AG08395 (cell line): ENCODE data around the gene KLC3.
A peak's percentile ranks its signal among the peaks of the same experiment; 100 is the strongest.

ENCODE experiments used
- DNase-seq: peaks from one replicate; pipeline ENCODE4 v3.0.0; 2012; ENCODE audit warnings: mixed read lengths, low spot score

Gene KLC3

GRCh38 chr19:45376045-45376724, 35.6 kb downstream of the KLC3 start:
- peak; percentile 90 for DNase-seq

DNA sequence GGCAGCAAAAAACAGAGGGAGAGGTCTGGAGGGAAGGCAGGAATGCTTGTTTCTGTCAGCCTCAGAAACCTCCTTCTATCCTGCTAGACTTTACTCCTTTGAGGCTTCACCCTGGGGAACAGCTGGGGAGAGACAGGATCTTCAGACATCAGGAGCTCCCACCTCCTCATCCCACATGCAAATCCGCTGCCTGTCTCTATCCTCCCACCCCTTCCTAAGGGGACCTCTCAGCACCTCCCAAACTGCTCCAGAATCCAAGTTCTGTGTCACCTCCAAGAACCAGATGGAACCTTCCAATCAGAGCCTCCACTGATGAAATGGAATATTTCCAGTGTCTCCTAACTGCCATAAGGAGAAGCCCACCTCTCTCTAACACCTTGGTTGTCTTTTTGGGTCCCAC, 39.6 kb downstream of the KLC3 start:
- DNase-seq = no peak

DNA sequence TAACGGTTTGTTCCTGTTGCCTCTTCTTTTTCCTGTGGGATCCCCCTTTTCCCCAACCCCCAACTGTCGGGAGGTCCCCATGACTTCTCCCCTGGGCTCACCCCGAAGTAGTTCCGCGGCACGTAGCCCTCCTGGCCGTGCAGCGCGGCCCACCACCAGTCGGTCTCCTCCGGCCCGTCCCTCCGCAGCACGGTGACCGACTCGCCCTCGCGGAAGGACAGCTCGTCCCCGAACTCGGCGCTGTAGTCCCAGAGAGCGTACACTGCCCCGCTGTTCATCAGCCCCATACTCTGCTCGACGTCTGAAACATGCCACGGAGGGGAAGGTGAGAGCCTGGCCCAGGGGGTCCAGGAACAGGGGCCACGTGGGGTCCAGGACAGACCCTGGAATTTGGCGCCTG, 41.9 kb downstream of the KLC3 start:
- no peak for DNase-seq

GRCh38 chr19:45385392-45386221, 45.1 kb downstream of the KLC3 start:
- DNase-seq = no peak

DNA sequence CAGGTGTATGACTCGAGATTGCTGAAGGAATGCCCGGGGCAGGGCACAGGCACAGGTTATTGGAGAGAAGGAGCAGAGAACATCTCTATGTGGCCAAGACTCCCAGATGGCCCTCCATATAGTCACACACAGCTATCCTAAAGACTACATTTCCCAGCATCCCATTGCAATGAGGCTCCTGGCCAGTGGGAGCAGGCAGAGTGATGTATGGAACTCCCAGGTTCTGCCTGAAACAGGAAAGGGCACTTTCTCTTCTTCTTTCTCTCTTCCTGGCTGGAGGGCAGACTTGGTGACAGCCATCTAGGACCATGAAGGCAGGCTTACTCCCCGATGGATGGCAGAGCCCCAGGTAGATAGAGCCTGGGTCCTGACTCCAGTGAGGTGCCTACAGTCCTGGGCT, 50.8 kb downstream of the KLC3 start:
- no peak for DNase-seq

DNA sequence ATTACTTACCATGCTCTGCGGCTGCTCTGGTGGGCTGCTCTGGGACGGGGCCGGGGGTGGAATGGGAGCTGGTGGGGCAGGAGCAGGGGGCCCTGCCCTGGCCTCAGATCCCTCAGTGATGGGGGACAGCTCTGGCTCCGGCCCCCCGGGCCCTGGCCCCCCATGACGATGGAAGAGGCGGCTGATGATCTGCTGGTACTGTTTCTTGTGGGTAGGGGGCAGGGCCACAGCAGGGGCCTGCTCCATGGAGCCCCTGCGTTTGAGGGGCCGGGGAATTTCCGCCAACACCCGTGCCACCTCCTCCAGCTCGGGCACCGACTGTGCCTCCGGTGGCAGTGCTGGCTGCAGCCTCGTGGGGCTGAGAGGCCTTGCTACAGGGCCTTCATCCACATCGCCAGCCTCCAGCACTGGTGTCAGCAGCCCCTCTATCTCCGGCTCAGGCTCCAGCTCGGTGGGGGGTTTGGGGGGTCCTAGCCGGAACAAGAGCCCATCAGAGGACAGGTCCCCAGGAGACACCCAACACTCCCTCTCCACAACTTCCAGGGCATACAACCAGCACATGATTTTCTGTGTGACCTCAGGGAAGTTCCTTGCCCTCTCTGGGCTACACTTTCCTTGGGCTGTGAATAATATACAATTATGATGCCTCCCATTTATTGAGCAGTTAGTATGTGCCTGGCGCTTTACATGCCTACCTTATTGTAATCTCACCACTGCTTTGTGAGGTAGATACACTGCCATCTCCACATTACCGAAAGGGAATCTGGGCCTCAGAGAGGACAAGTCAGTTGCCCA, 51.5 kb downstream of the KLC3 start:
- DNase-seq = no peak

GRCh38 chr19:45395821-45396617, 55.5 kb downstream of the KLC3 start:
- no peak for DNase-seq

GRCh38 chr19:45400192-45400591, 59.6 kb downstream of the KLC3 start:
- DNase-seq = no peak
